HepG2 (cell line): ENCODE measurements around the gene SKIDA1. TPM values are rescaled to one million over a fixed set of nuclear protein-coding genes. Genes with fewer than 3 reads are reported as not detected.

ENCODE experiments used
- EEA1 ChIP-seq: sonication (generic); formaldehyde crosslinking; IDR thresholded peaks from 2 replicates; pipeline ENCODE4 v1.5.1; 2020; ENCODE audit warnings: mild to moderate bottlenecking, missing genetic modification reagents, borderline replicate concordance
- GPN1 ChIP-seq: sonication (generic); formaldehyde crosslinking; IDR thresholded peaks from 2 replicates; pipeline ENCODE4 v1.5.1; 2020; ENCODE audit warnings: missing genetic modification reagents, borderline replicate concordance
- IRF9 ChIP-seq: sonication (generic); formaldehyde crosslinking; IDR thresholded peaks from 2 replicates; pipeline ENCODE4 v1.8.0; 2022; ENCODE audit warnings: missing genetic modification reagents, mild to moderate bottlenecking, borderline replicate concordance
- KMT2A ChIP-seq: sonication (generic); formaldehyde crosslinking; IDR thresholded peaks from 2 replicates; pipeline ENCODE4 v1.4.0; 2020; ENCODE audit warnings: missing genetic modification reagents
- RBAK ChIP-seq: sonication (generic); formaldehyde crosslinking; IDR thresholded peaks from 2 replicates; pipeline ENCODE4 v1.5.1; 2020; ENCODE audit warnings: mild to moderate bottlenecking, missing genetic modification reagents
- TEAD2 ChIP-seq: sonication (generic); formaldehyde crosslinking; IDR thresholded peaks from 2 replicates; pipeline ENCODE4 v1.9.0; 2021; ENCODE audit warnings: missing genetic modification reagents
- TFE3 ChIP-seq: IDR thresholded peaks from 2 replicates; pipeline ENCODE4 v1.6.1; 2016
- ZNF232 ChIP-seq: sonication (generic); formaldehyde crosslinking; IDR thresholded peaks from 2 replicates; pipeline ENCODE4 v1.4.0; 2020; ENCODE audit warnings: missing genetic modification reagents, borderline replicate concordance
- ZNF468 ChIP-seq: sonication (generic); formaldehyde crosslinking; IDR thresholded peaks from 2 replicates; pipeline ENCODE4 v1.8.0; 2022; ENCODE audit warnings: mild to moderate bottlenecking, moderate library complexity, missing genetic modification reagents
- ZNF614 ChIP-seq: IDR thresholded peaks from 2 replicates; pipeline ENCODE4 v1.6.1; 2018; ENCODE audit warnings: missing biosample characterization, missing genetic modification reagents, inconsistent platforms, borderline replicate concordance
- polyA plus RNA-seq, 8 experiments: library from polyadenylated mRNA; depleted of rRNA in 3 of 8; stranded (reverse) in 7 of 8; unstranded in 1 of 8; fragments of >200 nt; fragmentation: Illumina TruSeq in 4 of 8; extraction: Trizol in 4 of 8; gene quantifications; 2 replicates each; pipeline versions ENCODE4 v1.2.1 to v1.2.3, GENCODE V29; 2011 to 2016; ENCODE audit warnings: low read depth in 4 of 8, missing spikeins in 1 of 8, mixed read lengths in 1 of 8; ENCODE audit not compliant: insufficient read depth in 1 of 8
- total RNA-seq, 5 experiments: library from RNA; depleted of rRNA; stranded (reverse); fragments of >200 nt; fragmentation: Illumina TruSeq; extraction: Trizol; gene quantifications; 2 replicates each; pipeline ENCODE4 v1.2.3, GENCODE V29; 2016; ENCODE audit warnings: low read depth in 1 of 5
- TF ChIP-seq, protein P1 (sequence below): sonication (generic); formaldehyde crosslinking; IDR thresholded peaks from 2 replicates; pipeline ENCODE4 v1.9.0; 2022; ENCODE audit warnings: missing genetic modification reagents, mild to moderate bottlenecking, borderline replicate concordance
- TF ChIP-seq, protein P2 (sequence below), 2 experiments: sonication (generic) in 1 of 2; formaldehyde crosslinking in 1 of 2; IDR thresholded peaks; 2 replicates each; pipeline versions ENCODE4 v1.6.1 to v1.9.0; 2014 to 2022; ENCODE audit warnings: antibody characterized with exemption in 1 of 2, borderline replicate concordance in 1 of 2, inconsistent platforms in 1 of 2, low read depth in 1 of 2, missing genetic modification reagents in 1 of 2
- TF ChIP-seq, protein P3 (sequence below): sonication (generic); formaldehyde crosslinking; IDR thresholded peaks from 2 replicates; pipeline ENCODE4 v1.4.0; 2020; ENCODE audit warnings: mild to moderate bottlenecking, missing genetic modification reagents, borderline replicate concordance

SKIDA1 gene
- total and polyA plus RNA-seq, 2 of the 13 experiments (the other 11 are each of a cell fraction or from before 2014, with no cell fraction given) = 0.73 to 1.5 TPM

- TF ChIP-seq TEAD2 (CRISPR knock-in tag) (no peak), KMT2A (peak; percentile 96), GPN1 (CRISPR knock-in tag) (peak; percentile 50; the same call in 1 of the 2 replicates), IRF9 (CRISPR knock-in tag) (peak; percentile 90; the same call in 1 of the 2 replicates), RBAK (CRISPR knock-in tag) (no peak; the same call in none of the 2 replicates), ZNF468 (CRISPR knock-in tag) (peak; percentile 47; the same call in 1 of the 2 replicates), TFE3 (CRISPR knock-in tag) (peak; percentile 22; the same call in 1 of the 2 replicates), EEA1 (CRISPR knock-in tag) (peak; percentile 71; the same call in 1 of the 2 replicates), ZNF232 (CRISPR knock-in tag) (peak; percentile 95), ZNF614 (peak; percentile 44; the same call in 1 of the 2 replicates)
- TF ChIP-seq, protein P1, sequence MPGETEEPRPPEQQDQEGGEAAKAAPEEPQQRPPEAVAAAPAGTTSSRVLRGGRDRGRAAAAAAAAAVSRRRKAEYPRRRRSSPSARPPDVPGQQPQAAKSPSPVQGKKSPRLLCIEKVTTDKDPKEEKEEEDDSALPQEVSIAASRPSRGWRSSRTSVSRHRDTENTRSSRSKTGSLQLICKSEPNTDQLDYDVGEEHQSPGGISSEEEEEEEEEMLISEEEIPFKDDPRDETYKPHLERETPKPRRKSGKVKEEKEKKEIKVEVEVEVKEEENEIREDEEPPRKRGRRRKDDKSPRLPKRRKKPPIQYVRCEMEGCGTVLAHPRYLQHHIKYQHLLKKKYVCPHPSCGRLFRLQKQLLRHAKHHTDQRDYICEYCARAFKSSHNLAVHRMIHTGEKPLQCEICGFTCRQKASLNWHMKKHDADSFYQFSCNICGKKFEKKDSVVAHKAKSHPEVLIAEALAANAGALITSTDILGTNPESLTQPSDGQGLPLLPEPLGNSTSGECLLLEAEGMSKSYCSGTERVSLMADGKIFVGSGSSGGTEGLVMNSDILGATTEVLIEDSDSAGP (CRISPR knock-in tag) = peak; percentile 58; the same call in 1 of the 2 replicates
- TF ChIP-seq, protein P2, sequence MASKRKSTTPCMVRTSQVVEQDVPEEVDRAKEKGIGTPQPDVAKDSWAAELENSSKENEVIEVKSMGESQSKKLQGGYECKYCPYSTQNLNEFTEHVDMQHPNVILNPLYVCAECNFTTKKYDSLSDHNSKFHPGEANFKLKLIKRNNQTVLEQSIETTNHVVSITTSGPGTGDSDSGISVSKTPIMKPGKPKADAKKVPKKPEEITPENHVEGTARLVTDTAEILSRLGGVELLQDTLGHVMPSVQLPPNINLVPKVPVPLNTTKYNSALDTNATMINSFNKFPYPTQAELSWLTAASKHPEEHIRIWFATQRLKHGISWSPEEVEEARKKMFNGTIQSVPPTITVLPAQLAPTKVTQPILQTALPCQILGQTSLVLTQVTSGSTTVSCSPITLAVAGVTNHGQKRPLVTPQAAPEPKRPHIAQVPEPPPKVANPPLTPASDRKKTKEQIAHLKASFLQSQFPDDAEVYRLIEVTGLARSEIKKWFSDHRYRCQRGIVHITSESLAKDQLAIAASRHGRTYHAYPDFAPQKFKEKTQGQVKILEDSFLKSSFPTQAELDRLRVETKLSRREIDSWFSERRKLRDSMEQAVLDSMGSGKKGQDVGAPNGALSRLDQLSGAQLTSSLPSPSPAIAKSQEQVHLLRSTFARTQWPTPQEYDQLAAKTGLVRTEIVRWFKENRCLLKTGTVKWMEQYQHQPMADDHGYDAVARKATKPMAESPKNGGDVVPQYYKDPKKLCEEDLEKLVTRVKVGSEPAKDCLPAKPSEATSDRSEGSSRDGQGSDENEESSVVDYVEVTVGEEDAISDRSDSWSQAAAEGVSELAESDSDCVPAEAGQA (IDR thresholded peaks at IDR 0.05; ENCODE audit: low read depth) = no peak
- TF ChIP-seq, protein P2 (CRISPR knock-in tag; IDR thresholded peaks at IDR 0.05; ENCODE audit: borderline replicate concordance) = peak; percentile 96; the same call in 1 of the 2 replicates
- TF ChIP-seq, protein P3, sequence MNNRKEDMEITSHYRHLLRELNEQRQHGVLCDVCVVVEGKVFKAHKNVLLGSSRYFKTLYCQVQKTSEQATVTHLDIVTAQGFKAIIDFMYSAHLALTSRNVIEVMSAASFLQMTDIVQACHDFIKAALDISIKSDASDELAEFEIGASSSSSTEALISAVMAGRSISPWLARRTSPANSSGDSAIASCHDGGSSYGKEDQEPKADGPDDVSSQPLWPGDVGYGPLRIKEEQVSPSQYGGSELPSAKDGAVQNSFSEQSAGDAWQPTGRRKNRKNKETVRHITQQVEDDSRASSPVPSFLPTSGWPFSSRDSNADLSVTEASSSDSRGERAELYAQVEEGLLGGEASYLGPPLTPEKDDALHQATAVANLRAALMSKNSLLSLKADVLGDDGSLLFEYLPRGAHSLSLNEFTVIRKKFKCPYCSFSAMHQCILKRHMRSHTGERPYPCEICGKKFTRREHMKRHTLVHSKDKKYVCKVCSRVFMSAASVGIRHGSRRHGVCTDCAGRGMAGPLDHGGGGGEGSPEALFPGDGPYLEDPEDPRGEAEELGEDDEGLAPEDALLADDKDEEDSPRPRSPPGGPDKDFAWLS (CRISPR knock-in tag) = 0 out of 2 replicates have a peak, but pooled peaks have one; percentile 79
Measured at GRCh38 chr10:21533467-21534279, 8.2 kb upstream of the SKIDA1 start, which contains the start of gene MLLT10 (continued).
